HG03442 (cell line): ENCODE results near the gene UNK.

ENCODE experiments used
- ATAC-seq: cut with Tn5 transposase; IDR thresholded peaks from one replicate; pipeline ENCODE4 v1.9.1; 2021; ENCODE audit warnings: mild to moderate bottlenecking, moderate library complexity; ENCODE audit not compliant: unreplicated experiment

Gene UNK

GRCh38 chr17:75784473-75785015 lies at the start of gene UNK:
TSS of gene UNK (plus strand) at chr17:75784806. CDS start at chr17:75784881, 75 bp downstream.
- ATAC-seq, result peak; percentile 54

GRCh38 chr17:75736173-75736835 lies 48.3 kb upstream of the UNK start:
- ATAC-seq, result no peak

- no peak for ATAC-seq
Observed at GRCh38 chr17:75737133-75737962, 47.3 kb upstream of the UNK start.

GRCh38 chr17:75738218-75738802 lies 46.3 kb upstream of the UNK start:
- ATAC-seq, result no peak

- no peak for ATAC-seq
Observed at GRCh38 chr17:75739174-75739573, 45.4 kb upstream of the UNK start.

- no peak for ATAC-seq
Observed at GRCh38 chr17:75739801-75740200, 44.8 kb upstream of the UNK start.

GRCh38 chr17:75740215-75740614 lies 44.4 kb upstream of the UNK start:
- ATAC-seq, result no peak

GRCh38 chr17:75740631-75741077 lies 44.0 kb upstream of the UNK start:
- no peak for ATAC-seq

GRCh38 chr17:75742337-75742736 lies 42.3 kb upstream of the UNK start:
- no peak for ATAC-seq

GRCh38 chr17:75743625-75744206 lies 40.9 kb upstream of the UNK start:
- ATAC-seq, result no peak

GRCh38 chr17:75748706-75749105 lies 35.9 kb upstream of the UNK start:
- no peak for ATAC-seq

- ATAC-seq, result no peak
Observed at GRCh38 chr17:75749545-75750389, 34.8 kb upstream of the UNK start.

GRCh38 chr17:75750661-75751423 lies 33.8 kb upstream of the UNK start:
- no peak for ATAC-seq

- ATAC-seq, result no peak
Observed at GRCh38 chr17:75751676-75752404, 32.8 kb upstream of the UNK start.

- ATAC-seq, result no peak
Observed at GRCh38 chr17:75752405-75752709, 32.2 kb upstream of the UNK start.

GRCh38 chr17:75752802-75753513 lies 31.6 kb upstream of the UNK start:
- no peak for ATAC-seq

GRCh38 chr17:75753514-75754377 lies 30.9 kb upstream of the UNK start:
- ATAC-seq, result no peak
